HepG2 (cell line): ENCODE results near the gene EPHA5.

Source experiments
- ARNTL ChIP-seq: sonication (generic); formaldehyde crosslinking; IDR thresholded peaks from 2 replicates; pipeline ENCODE4 v1.4.0; 2020; ENCODE audit warnings: mild to moderate bottlenecking, missing genetic modification reagents
- ATF7 ChIP-seq, 2 experiments: fragments of 450-650 bp in 1 of 2; sonication (generic) in 1 of 2; formaldehyde crosslinking in 1 of 2; IDR thresholded peaks; 2 replicates each; pipeline versions ENCODE4 v1.4.0 to v1.6.1; 2016 to 2020; ENCODE audit warnings: antibody characterized with exemption in 1 of 2, mild to moderate bottlenecking in 1 of 2, missing genetic modification reagents in 1 of 2
- FOXK1 ChIP-seq: sonication (generic); formaldehyde crosslinking; IDR thresholded peaks from 2 replicates; pipeline ENCODE4 v1.4.0; 2020; ENCODE audit warnings: low read depth, missing genetic modification reagents, borderline replicate concordance
- HES4 ChIP-seq: sonication (generic); formaldehyde crosslinking; IDR thresholded peaks from 2 replicates; pipeline ENCODE4 v1.9.0; 2021; ENCODE audit warnings: mild to moderate bottlenecking, missing genetic modification reagents, borderline replicate concordance
- RFXANK ChIP-seq: IDR thresholded peaks from 2 replicates; pipeline ENCODE4 v1.6.1; 2016
- SNRNP70 ChIP-seq: fragments of 200-400 bp; formaldehyde crosslinking; IDR thresholded peaks from 2 replicates; pipeline ENCODE4 v1.6.1; 2017; ENCODE audit warnings: mild to moderate bottlenecking, low read depth, low read length, moderate library complexity
- ZFP36 ChIP-seq: fragments of 150-350 bp; IDR thresholded peaks from 2 replicates; pipeline ENCODE4 v1.6.1; 2018; ENCODE audit warnings: borderline replicate concordance, low read length, low read depth; ENCODE audit not compliant: partially characterized antibody
- ZNF34 ChIP-seq: sonication (generic); formaldehyde crosslinking; IDR thresholded peaks from 2 replicates; pipeline ENCODE4 v1.4.0; 2020; ENCODE audit warnings: mild to moderate bottlenecking, missing genetic modification reagents, borderline replicate concordance
- ZNF44 ChIP-seq: sonication (generic); formaldehyde crosslinking; IDR thresholded peaks from 2 replicates; pipeline ENCODE4 v1.5.1; 2020; ENCODE audit warnings: mild to moderate bottlenecking, missing genetic modification reagents
- ZNF598 ChIP-seq: sonication (generic); formaldehyde crosslinking; IDR thresholded peaks from 2 replicates; pipeline ENCODE4 v1.5.1; 2020; ENCODE audit warnings: mild to moderate bottlenecking, missing genetic modification reagents, borderline replicate concordance
- ZNF720 ChIP-seq: sonication (generic); formaldehyde crosslinking; IDR thresholded peaks from 2 replicates; pipeline ENCODE4 v1.4.0; 2020; ENCODE audit warnings: missing genetic modification reagents
- TF ChIP-seq, protein P1 (sequence below): sonication (generic); formaldehyde crosslinking; IDR thresholded peaks from 2 replicates; pipeline ENCODE4 v1.5.0; 2020; ENCODE audit warnings: mild to moderate bottlenecking, missing genetic modification reagents, moderate library complexity

- TF ChIP-seq FOXK1 (CRISPR knock-in tag), result no peak
- TF ChIP-seq RFXANK (CRISPR knock-in tag), result no peak
- TF ChIP-seq, protein P1, sequence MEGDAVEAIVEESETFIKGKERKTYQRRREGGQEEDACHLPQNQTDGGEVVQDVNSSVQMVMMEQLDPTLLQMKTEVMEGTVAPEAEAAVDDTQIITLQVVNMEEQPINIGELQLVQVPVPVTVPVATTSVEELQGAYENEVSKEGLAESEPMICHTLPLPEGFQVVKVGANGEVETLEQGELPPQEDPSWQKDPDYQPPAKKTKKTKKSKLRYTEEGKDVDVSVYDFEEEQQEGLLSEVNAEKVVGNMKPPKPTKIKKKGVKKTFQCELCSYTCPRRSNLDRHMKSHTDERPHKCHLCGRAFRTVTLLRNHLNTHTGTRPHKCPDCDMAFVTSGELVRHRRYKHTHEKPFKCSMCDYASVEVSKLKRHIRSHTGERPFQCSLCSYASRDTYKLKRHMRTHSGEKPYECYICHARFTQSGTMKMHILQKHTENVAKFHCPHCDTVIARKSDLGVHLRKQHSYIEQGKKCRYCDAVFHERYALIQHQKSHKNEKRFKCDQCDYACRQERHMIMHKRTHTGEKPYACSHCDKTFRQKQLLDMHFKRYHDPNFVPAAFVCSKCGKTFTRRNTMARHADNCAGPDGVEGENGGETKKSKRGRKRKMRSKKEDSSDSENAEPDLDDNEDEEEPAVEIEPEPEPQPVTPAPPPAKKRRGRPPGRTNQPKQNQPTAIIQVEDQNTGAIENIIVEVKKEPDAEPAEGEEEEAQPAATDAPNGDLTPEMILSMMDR (CRISPR knock-in tag), result no peak
- no peak for TF ChIP-seq ATF7 (IDR thresholded peaks at IDR 0.05)
- no peak for TF ChIP-seq ATF7 (CRISPR knock-in tag; IDR thresholded peaks at IDR 0.05)
- no peak for TF ChIP-seq ZFP36
- TF ChIP-seq ZNF598 (CRISPR knock-in tag), result no peak
- no peak for TF ChIP-seq ZNF44 (CRISPR knock-in tag)
- TF ChIP-seq ZNF720, result no peak
- TF ChIP-seq ZNF34 (CRISPR knock-in tag), result no peak
- no peak for TF ChIP-seq SNRNP70
- TF ChIP-seq HES4 (CRISPR knock-in tag), result no peak
- TF ChIP-seq ARNTL (CRISPR knock-in tag), result no peak
These were observed 154.6 kb downstream of the EPHA5 start for GRCh38 chr4:65515646-65516045.
